Thyroid gland (tissue), 4 donors: Measurements from ENCODE around the gene SCLY.

Experiments used
- CTCF ChIP-seq, 6 experiments: fragments of 200-600 bp in 3 of 6; fragments of 450-650 bp in 3 of 6; sonication (generic) in 3 of 6; IDR thresholded peaks; one replicate each; pipeline ENCODE4 v1.5.1; 2016 to 2019; ENCODE audit warnings: antibody characterized with exemption in 6 of 6, mild to moderate bottlenecking in 2 of 6, inconsistent platforms in 1 of 6, moderate library complexity in 1 of 6
- POLR2A ChIP-seq, 2 donors: fragments of 450-650 bp; IDR thresholded peaks; one replicate each; pipeline ENCODE4 v1.6.1; 2017; ENCODE audit warnings: antibody characterized with exemption in 2 of 2, mild to moderate bottlenecking in 2 of 2, moderate library complexity in 1 of 2

GRCh38 chr2:238020816-238021215 is 40.0 kb upstream of the SCLY start:
- TF ChIP-seq CTCF (IDR thresholded peaks at IDR 0.05) (no peak), POLR2A (IDR thresholded peaks at IDR 0.05) (no peak)
